Progenitor cell of endocrine pancreas (in vitro differentiated cells): ENCODE measurements around the gene SLC6A13. TPM values are rescaled to one million over a fixed set of nuclear protein-coding genes. Genes with fewer than 3 reads are reported as not detected.

Experiments
- DNase-seq: peaks from one replicate; pipeline ENCODE4 v3.0.0; 2021; ENCODE audit warnings: low spot score; ENCODE audit not compliant: unreplicated experiment
- H3K27ac Mint-ChIP-seq: 2 replicates; pipeline ENCODE4 v1.8.0; 2021; ENCODE audit warnings: mild to moderate bottlenecking, moderate library complexity, mixed read lengths
- H3K27me3 Mint-ChIP-seq: 2 replicates; pipeline ENCODE4 v1.8.0; 2021; ENCODE audit warnings: mixed read lengths
- H3K36me3 Mint-ChIP-seq: 2 replicates; pipeline ENCODE4 v1.8.0; 2022; ENCODE audit warnings: mixed read lengths; ENCODE audit not compliant: insufficient read depth
- H3K4me1 Mint-ChIP-seq: 2 replicates; pipeline ENCODE4 v1.8.0; 2021; ENCODE audit warnings: low read depth, mixed read lengths
- H3K4me3 Mint-ChIP-seq: 2 replicates; pipeline ENCODE4 v1.8.0; 2021; ENCODE audit warnings: low read depth, mild to moderate bottlenecking, moderate library complexity, mixed read lengths
- H3K9me3 Mint-ChIP-seq: 2 replicates; pipeline ENCODE4 v1.8.0; 2021; ENCODE audit warnings: low read depth, mixed read lengths
- CTCF ChIP-seq: fragments of 200-600 bp; sonication (generic); IDR thresholded peaks from one replicate; pipeline ENCODE4 v1.5.0; 2021; ENCODE audit warnings: antibody characterized with exemption, mild to moderate bottlenecking; ENCODE audit not compliant: unreplicated experiment
- total RNA-seq: library from RNA; stranded (reverse); gene quantifications from 2 replicates; pipeline ENCODE4 v1.2.1, GENCODE V29; 2021

SLC6A13 gene
- total RNA-seq, 1 donor from 2014 or later = 0.60 TPM

- Mint-ChIP-seq H3K36me3 (no peaks in the 10 kb centered on the region), H3K4me1 (peaks cover 2% of the 10 kb centered on the region), H3K27me3 (peaks cover 59% of the 10 kb centered on the region), H3K4me3 (peak overlapping the region; percentile 72), H3K27ac (no peak overlapping the region), H3K9me3 (no peaks in the 10 kb centered on the region)
- no peak for DNase-seq
- TF ChIP-seq CTCF = no peak
Observed at GRCh38 chr12:203074-203461, 59.6 kb downstream of the SLC6A13 start.

GRCh38 chr12:202081-202731 lies 60.4 kb downstream of the SLC6A13 start:
- peak overlapping the region; percentile 65 for H3K4me3 Mint-ChIP-seq
- H3K27ac Mint-ChIP-seq = no peak overlapping the region

GRCh38 chr12:201361-201760 lies 61.3 kb downstream of the SLC6A13 start:
- Mint-ChIP-seq H3K27ac (no peak overlapping the region), H3K4me3 (no peak overlapping the region), H3K36me3 (no peaks in the 10 kb centered on the region), H3K9me3 (no peaks in the 10 kb centered on the region), H3K27me3 (peaks cover 63% of the 10 kb centered on the region), H3K4me1 (peaks cover 2% of the 10 kb centered on the region)
- no peak for TF ChIP-seq CTCF
- no peak for DNase-seq

More at GRCh38 chr12:202081-202731, 60.4 kb downstream of the SLC6A13 start:
- no peaks in the 10 kb centered on the region for H3K36me3 Mint-ChIP-seq
- DNase-seq = no peak
- TF ChIP-seq CTCF = no peak
- H3K9me3 Mint-ChIP-seq = no peaks in the 10 kb centered on the region
- H3K27me3 Mint-ChIP-seq = peaks cover 63% of the 10 kb centered on the region
- H3K4me1 Mint-ChIP-seq = peaks cover 2% of the 10 kb centered on the region

- no peak for DNase-seq
- Mint-ChIP-seq H3K4me1 (peaks cover 4% of the 10 kb centered on the region), H3K27me3 (peaks cover 57% of the 10 kb centered on the region)
Observed at GRCh38 chr12:198705-199104, 63.9 kb downstream of the SLC6A13 start.

More at GRCh38 chr12:198705-199104, 63.9 kb downstream of the SLC6A13 start:
- H3K9me3 Mint-ChIP-seq = no peaks in the 10 kb centered on the region
- no peak overlapping the region for H3K4me3 Mint-ChIP-seq
- no peak for TF ChIP-seq CTCF
- no peak overlapping the region for H3K27ac Mint-ChIP-seq
- H3K36me3 Mint-ChIP-seq = no peaks in the 10 kb centered on the region
